Measurements from ENCODE around the gene POTEF.
"Not testable (repeated sequence)": the region's sequence is repeated elsewhere in the genome, so short reads cannot be mapped to it uniquely, and the experiment has no call there.

The POTEF gene

GRCh38 chr2:130135692-130136541, 6.9 kb upstream of the POTEF start:
- no peaks in the 10 kb centered on the region for H3K9me3 ChIP-seq (ENCODE audit: control insufficient read depth, insufficient read depth, low read depth, low read length)
- H3K27ac ChIP-seq (ENCODE audit: extremely low read depth, low read depth, low read length) = no peak overlapping the region
- ChIA-PET CTCF (interaction anchor here (0.6 kb wide), 1 partner anchor 1737 kb away, joined by 3 read pairs; no protein-coding TSS in a partner anchor), POLR2A (no interaction called here)
- no peaks in the 10 kb centered on the region for H3K4me1 ChIP-seq (ENCODE audit: control insufficient read depth, insufficient read depth, low read length)
- TF ChIP-seq PATZ1 (tag by site-specific recombination; IDR thresholded peaks at IDR 0.05) (no peak), KLF1 (tag by site-specific recombination; IDR thresholded peaks at IDR 0.05) (no peak), ZNF140 (tag by site-specific recombination; IDR thresholded peaks at IDR 0.05) (no peak), ZNF133 (tag by site-specific recombination; IDR thresholded peaks at IDR 0.05) (no peak), ZNF302 (tag by site-specific recombination; IDR thresholded peaks at IDR 0.05; ENCODE audit: low read depth) (no peak), ZNF501 (tag by site-specific recombination; IDR thresholded peaks at IDR 0.05) (no peak), ZNF394 (tag by site-specific recombination; IDR thresholded peaks at IDR 0.05; ENCODE audit: borderline replicate concordance) (no peak), ZNF837 (tag by site-specific recombination; IDR thresholded peaks at IDR 0.05) (no peak), ZNF292 (tag by site-specific recombination; IDR thresholded peaks at IDR 0.05; ENCODE audit: borderline replicate concordance, low read depth) (no peak), ZNF202 (tag by site-specific recombination; IDR thresholded peaks at IDR 0.05; ENCODE audit: borderline replicate concordance) (no peak), ZNF132 (tag by site-specific recombination; IDR thresholded peaks at IDR 0.05; ENCODE audit: borderline replicate concordance) (no peak), ZNF324 (tag by site-specific recombination; IDR thresholded peaks at IDR 0.05) (no peak), ZNF23 (tag by site-specific recombination; IDR thresholded peaks at IDR 0.05; ENCODE audit: borderline replicate concordance) (no peak)
- no peak overlapping the region for H3K4me3 ChIP-seq (ENCODE audit: low read depth, low read length)
- H3K36me3 ChIP-seq (ENCODE audit: control insufficient read depth in 2 of 2, insufficient read depth in 1 of 2, low read length in 2 of 2) = no peaks in the 10 kb centered on the region

DNA sequence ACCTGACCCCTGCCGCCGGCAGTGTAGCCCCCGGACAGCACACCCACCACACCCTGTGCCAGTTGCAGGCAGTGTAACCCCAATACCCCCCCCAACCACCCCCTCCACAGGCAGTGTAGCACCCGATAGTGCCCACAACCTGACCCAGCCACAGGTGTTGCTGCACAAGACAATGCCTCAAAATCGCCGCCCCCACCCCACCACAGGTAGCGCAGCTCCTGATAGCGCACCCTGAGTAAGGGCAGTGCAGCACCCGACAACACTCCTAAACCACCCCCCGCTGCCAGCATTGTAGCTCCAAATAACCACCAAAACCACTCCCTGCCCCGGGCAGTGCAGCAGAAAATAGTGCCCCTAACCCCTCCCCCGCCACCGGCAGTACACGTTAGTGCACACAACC, 558 bp downstream of the POTEF start:
- H3K4me1 ChIP-seq (ENCODE audit: control insufficient read depth, insufficient read depth, low read length); H3K4me3 ChIP-seq (ENCODE audit: low read depth, low read length); H3K9me3 ChIP-seq (ENCODE audit: control insufficient read depth, insufficient read depth, low read depth, low read length); POLR2A ChIA-PET; CTCF ChIA-PET; H3K27ac ChIP-seq (ENCODE audit: extremely low read depth, low read depth, low read length); H3K36me3 ChIP-seq (ENCODE audit: control insufficient read depth in 2 of 2, insufficient read depth in 1 of 2, low read length in 2 of 2): not testable (repeated sequence)

DNA sequence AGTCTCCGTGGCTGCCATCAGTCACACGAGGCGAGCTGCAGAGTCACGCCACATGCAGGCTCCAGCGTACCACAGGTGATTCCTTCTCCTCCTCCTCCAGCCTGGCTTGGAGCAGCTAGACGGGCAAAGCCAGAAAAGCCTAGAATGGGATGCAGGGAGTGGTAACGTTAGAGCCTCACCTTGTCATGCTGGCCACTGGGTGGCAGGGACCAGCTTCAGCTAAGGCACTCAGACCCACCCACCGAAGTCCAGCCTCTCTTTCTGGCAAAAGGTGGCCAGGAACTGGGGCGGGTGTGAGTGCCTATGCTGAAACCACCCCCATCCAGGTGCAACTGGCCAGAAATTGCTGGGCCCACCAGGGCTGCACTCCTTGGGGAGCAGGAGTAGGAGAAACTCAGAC, 1.3 kb downstream of the POTEF start:
- H3K4me1 ChIP-seq (ENCODE audit: control insufficient read depth, insufficient read depth, low read length); CTCF ChIA-PET; POLR2A ChIA-PET; H3K4me3 ChIP-seq (ENCODE audit: low read depth, low read length); H3K36me3 ChIP-seq (ENCODE audit: control insufficient read depth in 2 of 2, insufficient read depth in 1 of 2, low read length in 2 of 2); H3K9me3 ChIP-seq (ENCODE audit: control insufficient read depth, insufficient read depth, low read depth, low read length); H3K27ac ChIP-seq (ENCODE audit: extremely low read depth, low read depth, low read length): not testable (repeated sequence)

DNA sequence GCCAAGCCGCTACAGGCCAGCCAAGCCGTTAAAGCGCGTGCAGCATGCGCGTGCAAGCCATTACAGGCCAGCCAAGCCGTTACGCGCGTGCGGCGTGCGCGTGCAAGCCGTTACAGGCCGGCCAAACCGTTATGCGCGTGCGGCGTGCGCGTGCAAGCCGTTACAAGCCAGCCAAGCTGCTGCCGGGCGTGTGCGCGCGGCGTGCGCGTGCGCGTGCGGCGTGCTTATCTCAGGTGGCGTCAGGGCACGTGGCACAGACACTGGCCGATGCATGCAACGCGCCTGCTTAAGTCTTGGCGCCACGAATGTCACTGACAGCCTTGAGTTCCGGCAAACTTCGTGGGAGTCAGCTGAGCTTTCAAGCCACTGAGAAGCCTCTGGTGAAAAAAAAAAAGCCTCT, 8.1 kb downstream of the POTEF start:
- POLR2A ChIA-PET, CTCF ChIA-PET: not testable (repeated sequence)

GRCh38 chr2:130102597-130103363, 26.2 kb downstream of the POTEF start:
- CTCF ChIA-PET; H3K27ac ChIP-seq (ENCODE audit: extremely low read depth, low read depth, low read length); H3K4me3 ChIP-seq (ENCODE audit: low read depth, low read length); H3K36me3 ChIP-seq (ENCODE audit: control insufficient read depth in 2 of 2, insufficient read depth in 1 of 2, low read length in 2 of 2); H3K4me1 ChIP-seq (ENCODE audit: control insufficient read depth, insufficient read depth, low read length); H3K9me3 ChIP-seq (ENCODE audit: control insufficient read depth, insufficient read depth, low read depth, low read length); POLR2A ChIA-PET: not testable (repeated sequence)

More for the DNA sequence above, 8.1 kb downstream of the POTEF start:
- not testable (repeated sequence) for H3K27ac ChIP-seq (ENCODE audit: extremely low read depth, low read depth, low read length); H3K4me3 ChIP-seq (ENCODE audit: low read depth, low read length); H3K9me3 ChIP-seq (ENCODE audit: control insufficient read depth, insufficient read depth, low read depth, low read length); H3K36me3 ChIP-seq (ENCODE audit: control insufficient read depth in 2 of 2, insufficient read depth in 1 of 2, low read length in 2 of 2); H3K4me1 ChIP-seq (ENCODE audit: control insufficient read depth, insufficient read depth, low read length)

- H3K36me3 ChIP-seq (ENCODE audit: control insufficient read depth in 2 of 2, insufficient read depth in 1 of 2, low read length in 2 of 2); H3K4me3 ChIP-seq (ENCODE audit: low read depth, low read length); H3K9me3 ChIP-seq (ENCODE audit: control insufficient read depth, insufficient read depth, low read depth, low read length); H3K4me1 ChIP-seq (ENCODE audit: control insufficient read depth, insufficient read depth, low read length); H3K27ac ChIP-seq (ENCODE audit: extremely low read depth, low read depth, low read length); POLR2A ChIA-PET: not testable (repeated sequence)
- CTCF ChIA-PET = interaction anchor here (0.6 kb wide), 1 partner anchor 1092 kb away, joined by 4 read pairs; no protein-coding TSS in a partner anchor
These were observed 66.4 kb downstream of the POTEF start for GRCh38 chr2:130062645-130063044.

- H3K4me1 ChIP-seq (ENCODE audit: control insufficient read depth, insufficient read depth, low read length); POLR2A ChIA-PET; H3K9me3 ChIP-seq (ENCODE audit: control insufficient read depth, insufficient read depth, low read depth, low read length); H3K27ac ChIP-seq (ENCODE audit: extremely low read depth, low read depth, low read length); H3K36me3 ChIP-seq (ENCODE audit: control insufficient read depth in 2 of 2, insufficient read depth in 1 of 2, low read length in 2 of 2); CTCF ChIA-PET; H3K4me3 ChIP-seq (ENCODE audit: low read depth, low read length): not testable (repeated sequence)
These were observed 69.0 kb downstream of the POTEF start for GRCh38 chr2:130059982-130060381.

All from HEK293 (cell line).